Testis (tissue), 2 donors: ENCODE measurements around the gene FAT3.

Experiments used
- POLR2A ChIP-seq: fragments of 450-650 bp; IDR thresholded peaks from one replicate; pipeline ENCODE4 v1.6.1; 2017; ENCODE audit warnings: antibody characterized with exemption, mild to moderate bottlenecking, moderate library complexity
- TF ChIP-seq, protein P1 (sequence below), 3 experiments: fragments of 450-650 bp in 2 of 3; fragments of 200-600 bp in 1 of 3; sonication (generic) in 1 of 3; IDR thresholded peaks; one replicate each; pipeline ENCODE4 v1.5.1; 2016 to 2019; ENCODE audit warnings: antibody characterized with exemption in 3 of 3, mild to moderate bottlenecking in 2 of 3, moderate library complexity in 1 of 3

DNA sequence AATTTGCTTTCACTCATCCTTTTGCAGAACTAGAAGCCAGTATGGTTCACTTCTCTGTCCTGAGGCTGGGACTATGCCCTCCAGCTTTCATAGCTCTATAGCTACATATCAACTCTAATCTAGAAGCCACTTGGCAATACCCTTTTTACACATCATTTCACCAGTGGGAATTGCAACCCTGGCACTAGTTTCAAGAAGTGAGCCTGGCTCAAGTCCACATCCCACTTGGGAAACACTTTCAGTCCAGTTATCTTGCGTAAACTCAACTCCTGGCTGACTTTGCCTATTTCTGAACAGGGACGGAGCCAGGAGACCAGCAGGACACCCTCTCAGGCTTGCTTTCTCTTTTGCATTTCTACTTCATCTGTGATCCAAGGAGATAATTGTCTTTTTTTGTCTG, 19.9 kb upstream of the FAT3 start:
- no peak for TF ChIP-seq POLR2A
- TF ChIP-seq, protein P1, sequence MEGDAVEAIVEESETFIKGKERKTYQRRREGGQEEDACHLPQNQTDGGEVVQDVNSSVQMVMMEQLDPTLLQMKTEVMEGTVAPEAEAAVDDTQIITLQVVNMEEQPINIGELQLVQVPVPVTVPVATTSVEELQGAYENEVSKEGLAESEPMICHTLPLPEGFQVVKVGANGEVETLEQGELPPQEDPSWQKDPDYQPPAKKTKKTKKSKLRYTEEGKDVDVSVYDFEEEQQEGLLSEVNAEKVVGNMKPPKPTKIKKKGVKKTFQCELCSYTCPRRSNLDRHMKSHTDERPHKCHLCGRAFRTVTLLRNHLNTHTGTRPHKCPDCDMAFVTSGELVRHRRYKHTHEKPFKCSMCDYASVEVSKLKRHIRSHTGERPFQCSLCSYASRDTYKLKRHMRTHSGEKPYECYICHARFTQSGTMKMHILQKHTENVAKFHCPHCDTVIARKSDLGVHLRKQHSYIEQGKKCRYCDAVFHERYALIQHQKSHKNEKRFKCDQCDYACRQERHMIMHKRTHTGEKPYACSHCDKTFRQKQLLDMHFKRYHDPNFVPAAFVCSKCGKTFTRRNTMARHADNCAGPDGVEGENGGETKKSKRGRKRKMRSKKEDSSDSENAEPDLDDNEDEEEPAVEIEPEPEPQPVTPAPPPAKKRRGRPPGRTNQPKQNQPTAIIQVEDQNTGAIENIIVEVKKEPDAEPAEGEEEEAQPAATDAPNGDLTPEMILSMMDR (IDR thresholded peaks at IDR 0.05), result no peak
